ENCODE data around the gene ANO3. TPM values are rescaled to one million over a fixed set of nuclear protein-coding genes. Genes with fewer than 3 reads are reported as not detected.

ANO3 gene
- total and polyA plus RNA-seq, 2 of the 4 experiments (the other 2 are of a cell fraction), result 0.02 to 0.18 TPM

DNA sequence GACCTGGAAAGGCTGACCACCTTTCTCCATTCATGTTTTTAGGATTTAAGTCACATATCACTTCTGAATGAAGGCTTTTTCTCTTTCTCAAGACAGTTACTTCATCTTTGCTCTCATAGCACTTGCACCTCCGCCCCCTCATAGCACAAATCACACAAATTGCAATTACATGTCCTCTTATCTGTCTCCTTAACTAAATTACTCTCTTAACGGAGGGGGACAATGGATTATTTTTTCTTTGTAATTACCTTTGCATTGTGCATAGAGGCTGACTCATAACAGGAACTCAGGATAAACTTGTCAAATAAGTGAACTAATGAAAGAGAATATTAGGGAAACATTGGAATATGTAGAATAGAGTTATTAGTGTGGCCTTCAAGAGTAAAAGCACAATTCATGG lies 145.5 kb downstream of the ANO3 start:
- dilution Hi-C loops (cut with HindIII; ENCODE audit: low sequenced_read_pairs, unreplicated experiment), result no loop called here
- Histone ChIP-seq H4K8ac (ENCODE audit: low read depth in 2 of 2, low read length in 2 of 2) (no peak overlapping the region), H3K23ac (ENCODE audit: low read depth, low read length) (no peak overlapping the region), H3K27ac (ENCODE audit: insufficient read depth, low read length) (no peak overlapping the region), H3K27me3 (ENCODE audit: control insufficient read depth, insufficient read depth, low read length) (no peaks in the 10 kb centered on the region), H3K36me3 (ENCODE audit: control insufficient read depth, insufficient read depth, low read length) (no peaks in the 10 kb centered on the region), H4K5ac (ENCODE audit: low read depth, low read length) (no peak overlapping the region), H4K91ac (ENCODE audit: insufficient read depth, low read depth, low read length) (no peak overlapping the region), H2BK20ac (ENCODE audit: low read depth, low read length) (no peak overlapping the region), H2AK5ac (ENCODE audit: low read depth, low read length) (no peak overlapping the region), H3K79me1 (ENCODE audit: low read depth in 1 of 2, low read length in 2 of 2) (no peaks in the 10 kb centered on the region), H2AK9ac (replicated peaks; ENCODE audit: low read depth, low read length, poor library complexity) (no peak overlapping the region), H4K20me1 (ENCODE audit: insufficient read depth, low read length) (no peaks in the 10 kb centered on the region), H3K9me3 (ENCODE audit: control insufficient read depth, insufficient read depth, low read length) (no peaks in the 10 kb centered on the region), H3K9ac (ENCODE audit: low read depth, low read length) (no peak overlapping the region), H3K4me1 (ENCODE audit: control insufficient read depth, insufficient read depth, low read length) (no peaks in the 10 kb centered on the region), H3K14ac (replicated peaks; ENCODE audit: low read depth, low read length) (no peak overlapping the region), H3K18ac (ENCODE audit: low read depth, low read length) (no peak overlapping the region), H3K4me2 (ENCODE audit: low read depth, low read length) (no peak overlapping the region), H2AFZ (replicated peaks; ENCODE audit: low read length, poor library complexity) (no peak overlapping the region), H2BK5ac (ENCODE audit: low read depth, low read length, poor library complexity, severe bottlenecking) (no peak overlapping the region), H3K9me1 (ENCODE audit: insufficient read depth, low read length) (no peaks in the 10 kb centered on the region), H2BK15ac (ENCODE audit: low read depth, low read length) (no peak overlapping the region), H3K4me3 (ENCODE audit: insufficient read depth, low read depth, low read length) (no peak overlapping the region), H2BK120ac (ENCODE audit: low read depth, low read length) (no peak overlapping the region), H3K56ac (ENCODE audit: extremely low read depth, insufficient read depth, low read length) (no peak overlapping the region), H3K4ac (ENCODE audit: low read depth, low read length) (no peak overlapping the region)
- ATAC-seq (ENCODE audit: low read depth) (no peak), DNase-seq (no peak)
- intact Hi-C loops (cut with micrococcal nuclease), result no loop called here
- WGBS, 2 experiments (ENCODE audit: extremely low coverage in 2 of 2, insufficient read length in 1 of 2), result no CpG with 5 or more reads among the region's 2 CpGs
- no TSS peak for BruUV-seq (replicated peaks)
- in situ Hi-C loops (cut with MboI; ENCODE audit: low sequenced_read_pairs), result no loop called here
- no peak for TF ChIP-seq RAD21 (IDR thresholded peaks at IDR 0.05; ENCODE audit: low read length)
- TF ChIP-seq RFX5 (IDR thresholded peaks at IDR 0.05; ENCODE audit: low read depth, low read length), result no peak
- TF ChIP-seq CHD1 (IDR thresholded peaks at IDR 0.05; ENCODE audit: low read depth, low read length), result no peak
- no peak for TF ChIP-seq SMC3 (IDR thresholded peaks at IDR 0.05; ENCODE audit: low read depth, low read length)
- no peak for TF ChIP-seq MAFK (IDR thresholded peaks at IDR 0.05; ENCODE audit: low read depth, low read length)
- no peak for TF ChIP-seq NFE2L2 (IDR thresholded peaks at IDR 0.05; ENCODE audit: low read depth, low read length)
- TF ChIP-seq, protein P1, sequence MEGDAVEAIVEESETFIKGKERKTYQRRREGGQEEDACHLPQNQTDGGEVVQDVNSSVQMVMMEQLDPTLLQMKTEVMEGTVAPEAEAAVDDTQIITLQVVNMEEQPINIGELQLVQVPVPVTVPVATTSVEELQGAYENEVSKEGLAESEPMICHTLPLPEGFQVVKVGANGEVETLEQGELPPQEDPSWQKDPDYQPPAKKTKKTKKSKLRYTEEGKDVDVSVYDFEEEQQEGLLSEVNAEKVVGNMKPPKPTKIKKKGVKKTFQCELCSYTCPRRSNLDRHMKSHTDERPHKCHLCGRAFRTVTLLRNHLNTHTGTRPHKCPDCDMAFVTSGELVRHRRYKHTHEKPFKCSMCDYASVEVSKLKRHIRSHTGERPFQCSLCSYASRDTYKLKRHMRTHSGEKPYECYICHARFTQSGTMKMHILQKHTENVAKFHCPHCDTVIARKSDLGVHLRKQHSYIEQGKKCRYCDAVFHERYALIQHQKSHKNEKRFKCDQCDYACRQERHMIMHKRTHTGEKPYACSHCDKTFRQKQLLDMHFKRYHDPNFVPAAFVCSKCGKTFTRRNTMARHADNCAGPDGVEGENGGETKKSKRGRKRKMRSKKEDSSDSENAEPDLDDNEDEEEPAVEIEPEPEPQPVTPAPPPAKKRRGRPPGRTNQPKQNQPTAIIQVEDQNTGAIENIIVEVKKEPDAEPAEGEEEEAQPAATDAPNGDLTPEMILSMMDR (conservative IDR thresholded peaks at IDR 0.05; ENCODE audit: low read depth, low read length), result no peak
- no peak for TF ChIP-seq MAZ (IDR thresholded peaks at IDR 0.05; ENCODE audit: borderline replicate concordance, low read depth, low read length)
- ChIA-PET CTCF (no interaction called here), POLR2A (ENCODE audit: unreplicated experiment) (no interaction called here)
